ENCODE data around the gene MAGIX.

The MAGIX gene

GRCh38 chrX:49198540-49199314, 36.2 kb downstream of the MAGIX start:
- no peak for ATAC-seq (replicated peaks)
- peak overlapping the region; percentile 65 to 75 for H3K4me3 Mint-ChIP-seq
- H3K27me3 Mint-ChIP-seq = peaks cover 0 to 7% of the 10 kb centered on the region in 2 donors
- H3K36me3 Mint-ChIP-seq = peaks cover 0 to 3% of the 10 kb centered on the region in 2 donors
- DNase-seq = no peak
- H3K4me1 Mint-ChIP-seq = peaks cover 12 to 14% of the 10 kb centered on the region in 2 donors
- H3K27ac Mint-ChIP-seq = peak overlapping the region; percentile 33
- no peaks in the 10 kb centered on the region for H3K9me3 Mint-ChIP-seq

- Mint-ChIP-seq H3K36me3 (peaks cover 0 to 3% of the 10 kb centered on the region in 2 donors), H3K9me3 (no peaks in the 10 kb centered on the region), H3K4me3 (peak overlapping the region; percentile 65 to 76), H3K27ac (peak overlapping the region; percentile 33), H3K27me3 (peaks cover 0 to 7% of the 10 kb centered on the region in 2 donors), H3K4me1 (peaks cover 12 to 14% of the 10 kb centered on the region in 2 donors)
- no peak for ATAC-seq (replicated peaks)
- no peak for DNase-seq
Observed at GRCh38 chrX:49199315-49199595, 36.7 kb downstream of the MAGIX start.

GRCh38 chrX:49199906-49200771, 37.6 kb downstream of the MAGIX start, which contains the start of gene SYP:
SYP (minus strand) TSS chrX:49200193; CDS start chrX:49200186, 7 bp downstream.
- Mint-ChIP-seq H3K9me3 (no peaks in the 10 kb centered on the region), H3K27me3 (peaks cover 0 to 7% of the 10 kb centered on the region in 2 donors), H3K36me3 (peaks cover 0 to 3% of the 10 kb centered on the region in 2 donors), H3K4me3 (peak within 1 kb of the TSS; percentile 65 to 76), H3K4me1 (peaks cover 12 to 13% of the 10 kb centered on the region in 2 donors), H3K27ac (peak within 1 kb of the TSS; percentile 48)
- peak; percentile 97 to 98 for ATAC-seq (replicated peaks)
- DNase-seq = peak; percentile 79

- peaks cover 0 to 1% of the 10 kb centered on the region in 2 donors for H3K36me3 Mint-ChIP-seq
- no peaks in the 10 kb centered on the region for H3K9me3 Mint-ChIP-seq
- ATAC-seq (replicated peaks) (no peak), DNase-seq (no peak)
- no peak overlapping the region for H3K4me3 Mint-ChIP-seq
- H3K27me3 Mint-ChIP-seq = peaks cover 0 to 7% of the 10 kb centered on the region in 2 donors
- no peak overlapping the region for H3K27ac Mint-ChIP-seq
- H3K4me1 Mint-ChIP-seq = peaks cover 6 to 12% of the 10 kb centered on the region in 2 donors
Observed at GRCh38 chrX:49202022-49202421, 39.5 kb downstream of the MAGIX start.

- H3K4me3 Mint-ChIP-seq = no peak overlapping the region
- peaks cover 0 to 1% of the 10 kb centered on the region in 2 donors for H3K36me3 Mint-ChIP-seq
- ATAC-seq (replicated peaks) (no peak), DNase-seq (no peak)
- H3K27ac Mint-ChIP-seq = no peak overlapping the region
- H3K4me1 Mint-ChIP-seq = peaks cover 6 to 9% of the 10 kb centered on the region in 2 donors
- no peaks in the 10 kb centered on the region for H3K9me3 Mint-ChIP-seq
- no peaks in the 10 kb centered on the region for H3K27me3 Mint-ChIP-seq
Observed at GRCh38 chrX:49203536-49203935, 41.0 kb downstream of the MAGIX start.

- no peaks in the 10 kb centered on the region for H3K27me3 Mint-ChIP-seq
- H3K36me3 Mint-ChIP-seq = peaks cover 0 to under 1% of the 10 kb centered on the region in 2 donors
- peaks cover 3 to 6% of the 10 kb centered on the region in 2 donors for H3K4me1 Mint-ChIP-seq
- no peak for ATAC-seq (replicated peaks)
- DNase-seq = no peak
- no peak overlapping the region for H3K4me3 Mint-ChIP-seq
- H3K27ac Mint-ChIP-seq = no peak overlapping the region
- H3K9me3 Mint-ChIP-seq = no peaks in the 10 kb centered on the region
Observed at GRCh38 chrX:49204017-49204416, 41.5 kb downstream of the MAGIX start.

- H3K9me3 Mint-ChIP-seq = no peaks in the 10 kb centered on the region
- peaks cover 0 to 5% of the 10 kb centered on the region in 2 donors for H3K4me1 Mint-ChIP-seq
- DNase-seq (no peak), ATAC-seq (replicated peaks) (no peak)
- no peak overlapping the region for H3K4me3 Mint-ChIP-seq
- H3K27me3 Mint-ChIP-seq = no peaks in the 10 kb centered on the region
- no peaks in the 10 kb centered on the region for H3K36me3 Mint-ChIP-seq
- no peak overlapping the region for H3K27ac Mint-ChIP-seq
Observed at GRCh38 chrX:49204709-49205108, 42.2 kb downstream of the MAGIX start.

- ATAC-seq (replicated peaks) = no peak
- H3K36me3 Mint-ChIP-seq = no peaks in the 10 kb centered on the region
- peaks cover 0 to 4% of the 10 kb centered on the region in 2 donors for H3K4me1 Mint-ChIP-seq
- no peaks in the 10 kb centered on the region for H3K27me3 Mint-ChIP-seq
- no peak overlapping the region for H3K27ac Mint-ChIP-seq
- no peak for DNase-seq
- no peaks in the 10 kb centered on the region for H3K9me3 Mint-ChIP-seq
- H3K4me3 Mint-ChIP-seq = no peak overlapping the region
Observed at GRCh38 chrX:49205443-49205842, 42.9 kb downstream of the MAGIX start.

- Mint-ChIP-seq H3K4me1 (peaks cover 0 to 1% of the 10 kb centered on the region in 2 donors), H3K36me3 (no peaks in the 10 kb centered on the region), H3K9me3 (no peaks in the 10 kb centered on the region), H3K4me3 (no peak overlapping the region), H3K27me3 (peaks cover 0 to 6% of the 10 kb centered on the region in 2 donors), H3K27ac (no peak overlapping the region)
- DNase-seq (no peak), ATAC-seq (replicated peaks) (no peak)
Observed at GRCh38 chrX:49206543-49206942, 44.0 kb downstream of the MAGIX start.

GRCh38 chrX:49208399-49208798, 45.8 kb downstream of the MAGIX start:
- Mint-ChIP-seq H3K4me3 (no peak overlapping the region), H3K4me1 (peaks cover 0 to 1% of the 10 kb centered on the region in 2 donors), H3K36me3 (no peaks in the 10 kb centered on the region), H3K27me3 (peaks cover 0 to 6% of the 10 kb centered on the region in 2 donors), H3K9me3 (peaks cover 0 to 6% of the 10 kb centered on the region in 2 donors), H3K27ac (no peak overlapping the region)
- DNase-seq (no peak), ATAC-seq (replicated peaks) (no peak)

GRCh38 chrX:49209434-49210251, 47.1 kb downstream of the MAGIX start:
- no peak overlapping the region for H3K27ac Mint-ChIP-seq
- no peaks in the 10 kb centered on the region for H3K36me3 Mint-ChIP-seq
- DNase-seq (no peak), ATAC-seq (replicated peaks) (no peak)
- H3K27me3 Mint-ChIP-seq = peaks cover 0 to 6% of the 10 kb centered on the region in 2 donors
- H3K4me1 Mint-ChIP-seq = peaks cover 0 to 1% of the 10 kb centered on the region in 2 donors
- peaks cover 0 to 8% of the 10 kb centered on the region in 2 donors for H3K9me3 Mint-ChIP-seq
- H3K4me3 Mint-ChIP-seq = peak overlapping the region in 1 of 2 donors; percentile 47

- Mint-ChIP-seq H3K4me1 (peaks cover 0 to 1% of the 10 kb centered on the region in 2 donors), H3K9me3 (peaks cover 0 to 8% of the 10 kb centered on the region in 2 donors), H3K27ac (no peak overlapping the region), H3K4me3 (no peak overlapping the region), H3K27me3 (peaks cover 0 to 6% of the 10 kb centered on the region in 2 donors), H3K36me3 (peaks cover 0 to 2% of the 10 kb centered on the region in 2 donors)
- no peak for DNase-seq
- no peak for ATAC-seq (replicated peaks)
Observed at GRCh38 chrX:49210406-49210805, 47.8 kb downstream of the MAGIX start.

- Mint-ChIP-seq H3K9me3 (peaks cover 0 to 8% of the 10 kb centered on the region in 2 donors), H3K27me3 (peaks cover 6% of the 10 kb centered on the region in 2 donors), H3K27ac (no peak overlapping the region), H3K4me1 (peaks cover 0 to 1% of the 10 kb centered on the region in 2 donors), H3K4me3 (no peak overlapping the region), H3K36me3 (peaks cover 0 to 2% of the 10 kb centered on the region in 2 donors)
- no peak for DNase-seq
- no peak for ATAC-seq (replicated peaks)
Observed at GRCh38 chrX:49211074-49211473, 48.5 kb downstream of the MAGIX start.

GRCh38 chrX:49212209-49212608, 49.7 kb downstream of the MAGIX start:
- H3K27ac Mint-ChIP-seq = no peak overlapping the region
- no peak for ATAC-seq (replicated peaks)
- peaks cover 0 to 1% of the 10 kb centered on the region in 2 donors for H3K4me1 Mint-ChIP-seq
- peaks cover 0 to 8% of the 10 kb centered on the region in 2 donors for H3K9me3 Mint-ChIP-seq
- H3K27me3 Mint-ChIP-seq = peaks cover 6 to 7% of the 10 kb centered on the region in 2 donors
- H3K36me3 Mint-ChIP-seq = peaks cover 0 to 2% of the 10 kb centered on the region in 2 donors
- no peak overlapping the region for H3K4me3 Mint-ChIP-seq
- no peak for DNase-seq
